ENCODE results near the gene GP1BB. TPM values are rescaled to one million over a fixed set of nuclear protein-coding genes. Genes with fewer than 3 reads are reported as not detected.

The GP1BB gene
- total RNA-seq, 1 experiment from 2014 or later: 1.6 TPM

GRCh38 chr22:19732403-19733113 is 9.2 kb downstream of the GP1BB start:
- DNase-seq (ENCODE audit: low read depth, low spot score): no peak
- in situ Hi-C loops (cut with HindIII; ENCODE audit: low pct_unique_long_range_greater_than_20kb, low sequenced_read_pairs): no loop called here

GRCh38 chr22:19733755-19734154 is 10.4 kb downstream of the GP1BB start:
- no peak for DNase-seq (ENCODE audit: low read depth, low spot score)
- in situ Hi-C loops (cut with HindIII; ENCODE audit: low pct_unique_long_range_greater_than_20kb, low sequenced_read_pairs): no loop called here

- no peak for DNase-seq (ENCODE audit: low read depth, low spot score)
- in situ Hi-C loops (cut with HindIII; ENCODE audit: low pct_unique_long_range_greater_than_20kb, low sequenced_read_pairs): no loop called here
Measured at GRCh38 chr22:19734163-19734562, 10.8 kb downstream of the GP1BB start.

- in situ Hi-C loops (cut with HindIII; ENCODE audit: low pct_unique_long_range_greater_than_20kb, low sequenced_read_pairs): no loop called here
Measured at GRCh38 chr22:19734837-19735382, 11.6 kb downstream of the GP1BB start.

GRCh38 chr22:19735665-19736510 is 12.5 kb downstream of the GP1BB start:
- no peak for DNase-seq (ENCODE audit: low read depth, low spot score)
- in situ Hi-C loops (cut with HindIII; ENCODE audit: low pct_unique_long_range_greater_than_20kb, low sequenced_read_pairs): no loop called here

More at GRCh38 chr22:19734837-19735382, 11.6 kb downstream of the GP1BB start:
- DNase-seq (ENCODE audit: low read depth, low spot score): no peak

GRCh38 chr22:19737846-19738663 is 14.7 kb downstream of the GP1BB start:
- DNase-seq (ENCODE audit: low read depth, low spot score): no peak
- in situ Hi-C loops (cut with HindIII; ENCODE audit: low pct_unique_long_range_greater_than_20kb, low sequenced_read_pairs): no loop called here

GRCh38 chr22:19738664-19739447 is 15.5 kb downstream of the GP1BB start:
- in situ Hi-C loops (cut with HindIII; ENCODE audit: low pct_unique_long_range_greater_than_20kb, low sequenced_read_pairs): no loop called here
- no peak for DNase-seq (ENCODE audit: low read depth, low spot score)

- in situ Hi-C loops (cut with HindIII; ENCODE audit: low pct_unique_long_range_greater_than_20kb, low sequenced_read_pairs): no loop called here
- no peak for DNase-seq (ENCODE audit: low read depth, low spot score)
Measured at GRCh38 chr22:19739448-19739895, 16.1 kb downstream of the GP1BB start.

GRCh38 chr22:19739911-19740449 is 16.6 kb downstream of the GP1BB start:
- no peak for DNase-seq (ENCODE audit: low read depth, low spot score)
- in situ Hi-C loops (cut with HindIII; ENCODE audit: low pct_unique_long_range_greater_than_20kb, low sequenced_read_pairs): no loop called here

GRCh38 chr22:19740586-19740985 is 17.2 kb downstream of the GP1BB start:
- in situ Hi-C loops (cut with HindIII; ENCODE audit: low pct_unique_long_range_greater_than_20kb, low sequenced_read_pairs): no loop called here
- no peak for DNase-seq (ENCODE audit: low read depth, low spot score)

- in situ Hi-C loops (cut with HindIII; ENCODE audit: low pct_unique_long_range_greater_than_20kb, low sequenced_read_pairs): no loop called here
- DNase-seq (ENCODE audit: low read depth, low spot score): no peak
Measured at GRCh38 chr22:19741053-19741452, 17.7 kb downstream of the GP1BB start.

- no peak for DNase-seq (ENCODE audit: low read depth, low spot score)
- in situ Hi-C loops (cut with HindIII; ENCODE audit: low pct_unique_long_range_greater_than_20kb, low sequenced_read_pairs): no loop called here
Measured at GRCh38 chr22:19742160-19743066, 19.1 kb downstream of the GP1BB start.

- no peak for DNase-seq (ENCODE audit: low read depth, low spot score)
- in situ Hi-C loops (cut with HindIII; ENCODE audit: low pct_unique_long_range_greater_than_20kb, low sequenced_read_pairs): no loop called here
Measured at GRCh38 chr22:19743081-19743480, 19.7 kb downstream of the GP1BB start.

GRCh38 chr22:19743651-19744050 is 20.3 kb downstream of the GP1BB start:
- in situ Hi-C loops (cut with HindIII; ENCODE audit: low pct_unique_long_range_greater_than_20kb, low sequenced_read_pairs): no loop called here
- DNase-seq (ENCODE audit: low read depth, low spot score): no peak

- no peak for DNase-seq (ENCODE audit: low read depth, low spot score)
- in situ Hi-C loops (cut with HindIII; ENCODE audit: low pct_unique_long_range_greater_than_20kb, low sequenced_read_pairs): no loop called here
Measured at GRCh38 chr22:19744350-19745006, 21.1 kb downstream of the GP1BB start.

Measured in SK-MEL-5 (cell line).